ENCODE data around the gene CTNNBIP1. TPM values are rescaled to one million over a fixed set of nuclear protein-coding genes. Genes with fewer than 3 reads are reported as not detected.

Gene CTNNBIP1
- polyA plus RNA-seq, 1 of the 3 experiments (the other 2 are of a cell fraction): 57.6 TPM

DNA sequence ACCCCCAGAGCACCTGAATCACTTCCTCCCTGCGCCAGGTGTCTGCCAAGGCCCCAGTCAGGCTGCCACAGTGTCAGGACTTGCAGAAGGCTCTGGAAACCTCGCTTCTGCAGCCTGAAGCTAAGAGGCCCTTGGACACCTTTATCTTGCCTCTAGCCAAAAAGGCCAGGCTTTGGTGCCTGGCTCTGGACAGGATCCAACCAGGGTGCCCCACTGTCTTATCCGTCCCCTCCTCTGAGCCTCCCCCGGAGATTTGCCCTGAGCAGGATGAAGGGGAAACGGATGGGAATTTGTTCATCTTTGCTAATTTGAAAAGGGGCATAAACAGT, 73.5 kb downstream of the CTNNBIP1 start:
- Histone ChIP-seq H4K20me1 (ENCODE audit: insufficient read depth) (no peaks in the 10 kb centered on the region), H3K27ac (ENCODE audit: low read depth in 2 of 2, low read length in 1 of 2) (peak overlapping the region in 1 of 2 experiments; percentile 70; a peak in 1 of 4 replicates), H3K27me3 (ENCODE audit: insufficient read depth) (no peaks in the 10 kb centered on the region), H3K36me3 (replicated peaks in 1 of 2; ENCODE audit: control insufficient read depth in 1 of 2, insufficient read depth in 2 of 2, low read length in 1 of 2) (no peaks in the 10 kb centered on the region), H3K4me2 (no peak overlapping the region), H2AFZ (ENCODE audit: low read depth) (no peak overlapping the region), H3K9me2 (no peaks in the 10 kb centered on the region), H3K9ac (no peak overlapping the region), H3K4me1 (ENCODE audit: control insufficient read depth in 1 of 2, insufficient read depth in 2 of 2, low read depth in 1 of 2, low read length in 1 of 2) (peaks cover 0 to 20% of the 10 kb centered on the region in 2 experiments; a peak in 1 of 4 replicates), H3K79me2 (ENCODE audit: insufficient read depth) (no peaks in the 10 kb centered on the region), H3F3A (replicated peaks; ENCODE audit: insufficient read depth) (no peaks in the 10 kb centered on the region), H3K4me3 (ENCODE audit: low read depth in 2 of 2, low read length in 1 of 2) (no peak overlapping the region), H3K9me3 (no peaks in the 10 kb centered on the region)
- ChIA-PET POLR2A (no interaction called here), CTCF (interaction anchor here (1.2 to 2.2 kb wide), 4 partner anchors 10 to 210 kb away, joined by 3 to 7 read pairs (median 6); no protein-coding TSS in a partner anchor)
- TF ChIP-seq CHD2 (IDR thresholded peaks at IDR 0.05; ENCODE audit: low read length, partially characterized antibody): no peak
- TF ChIP-seq SIN3A (IDR thresholded peaks at IDR 0.05; ENCODE audit: borderline replicate concordance, low read depth, low read length): no peak
- no peak for TF ChIP-seq TEAD4 (IDR thresholded peaks at IDR 0.05; ENCODE audit: borderline replicate concordance, insufficient read depth)
- no peak for TF ChIP-seq RCOR1 (IDR thresholded peaks at IDR 0.05; ENCODE audit: low read length)
- no peak for TF ChIP-seq GABPA (IDR thresholded peaks at IDR 0.05; ENCODE audit: low read depth)
- no peak for TF ChIP-seq EZH2phosphoT487 (IDR thresholded peaks at IDR 0.05; ENCODE audit: borderline replicate concordance, low read depth)
- TF ChIP-seq, protein P1, sequence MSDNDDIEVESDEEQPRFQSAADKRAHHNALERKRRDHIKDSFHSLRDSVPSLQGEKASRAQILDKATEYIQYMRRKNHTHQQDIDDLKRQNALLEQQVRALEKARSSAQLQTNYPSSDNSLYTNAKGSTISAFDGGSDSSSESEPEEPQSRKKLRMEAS (IDR thresholded peaks at IDR 0.05; ENCODE audit: low read depth): no peak
- TF ChIP-seq, protein P2, sequence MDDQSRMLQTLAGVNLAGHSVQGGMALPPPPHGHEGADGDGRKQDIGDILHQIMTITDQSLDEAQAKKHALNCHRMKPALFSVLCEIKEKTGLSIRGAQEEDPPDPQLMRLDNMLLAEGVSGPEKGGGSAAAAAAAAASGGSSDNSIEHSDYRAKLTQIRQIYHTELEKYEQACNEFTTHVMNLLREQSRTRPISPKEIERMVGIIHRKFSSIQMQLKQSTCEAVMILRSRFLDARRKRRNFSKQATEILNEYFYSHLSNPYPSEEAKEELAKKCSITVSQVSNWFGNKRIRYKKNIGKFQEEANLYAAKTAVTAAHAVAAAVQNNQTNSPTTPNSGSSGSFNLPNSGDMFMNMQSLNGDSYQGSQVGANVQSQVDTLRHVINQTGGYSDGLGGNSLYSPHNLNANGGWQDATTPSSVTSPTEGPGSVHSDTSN (IDR thresholded peaks at IDR 0.05): no peak
- TF ChIP-seq FOXM1 (IDR thresholded peaks at IDR 0.05; ENCODE audit: low read depth): no peak
- TF ChIP-seq, protein P3, sequence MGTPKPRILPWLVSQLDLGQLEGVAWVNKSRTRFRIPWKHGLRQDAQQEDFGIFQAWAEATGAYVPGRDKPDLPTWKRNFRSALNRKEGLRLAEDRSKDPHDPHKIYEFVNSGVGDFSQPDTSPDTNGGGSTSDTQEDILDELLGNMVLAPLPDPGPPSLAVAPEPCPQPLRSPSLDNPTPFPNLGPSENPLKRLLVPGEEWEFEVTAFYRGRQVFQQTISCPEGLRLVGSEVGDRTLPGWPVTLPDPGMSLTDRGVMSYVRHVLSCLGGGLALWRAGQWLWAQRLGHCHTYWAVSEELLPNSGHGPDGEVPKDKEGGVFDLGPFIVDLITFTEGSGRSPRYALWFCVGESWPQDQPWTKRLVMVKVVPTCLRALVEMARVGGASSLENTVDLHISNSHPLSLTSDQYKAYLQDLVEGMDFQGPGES (IDR thresholded peaks at IDR 0.05; ENCODE audit: low read depth, low read length): no peak
- TF ChIP-seq MXI1 (IDR thresholded peaks at IDR 0.05; ENCODE audit: low read depth, low read length): no peak
- no peak for DNase-seq
- WGBS (ENCODE audit: low lambda C conversion rate): 95% methylated on average over 5 of the region's 5 CpGs

DNA sequence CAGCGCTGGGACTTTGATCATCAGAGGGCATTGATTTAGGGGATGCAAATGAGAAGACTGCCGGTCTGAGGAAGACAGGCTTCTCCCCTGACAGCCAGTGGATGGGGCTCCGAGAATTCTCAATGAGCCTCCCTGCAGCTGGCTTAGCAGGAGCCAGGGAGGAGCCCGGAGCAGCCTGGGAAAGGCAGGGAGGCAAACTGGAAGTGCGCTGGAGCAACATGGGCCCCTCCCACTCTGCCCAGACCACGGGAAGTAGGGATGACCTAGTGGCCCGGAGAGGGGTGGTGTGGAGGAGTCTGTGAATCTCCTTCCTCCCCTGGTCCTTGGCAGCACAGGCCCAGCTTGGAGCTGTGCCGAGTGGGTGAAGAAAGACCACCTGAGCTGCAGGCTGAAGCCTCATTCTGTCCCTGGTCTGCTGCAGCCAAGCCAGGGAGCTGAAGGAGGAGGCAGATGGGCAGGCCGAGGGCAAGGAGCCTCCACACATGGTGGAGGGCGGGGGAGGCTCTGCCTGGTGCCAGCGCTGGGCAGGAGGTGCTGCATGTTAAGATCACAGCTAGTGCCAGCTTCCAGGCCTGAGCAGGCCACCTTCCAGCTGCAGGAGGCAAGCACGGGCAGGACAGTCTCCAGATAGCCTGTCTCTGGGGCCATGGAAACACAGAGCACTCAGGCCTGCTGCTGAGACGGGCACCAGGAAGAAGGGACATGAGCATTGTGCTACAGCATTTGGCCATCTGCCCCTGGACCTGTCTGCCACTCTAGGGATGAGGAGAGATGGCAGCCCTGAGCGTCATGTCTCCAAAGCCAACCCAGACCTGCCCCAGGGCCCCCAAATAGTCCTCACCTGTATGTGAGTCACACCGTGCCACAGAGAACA, 74.1 kb downstream of the CTNNBIP1 start:
- no peaks in the 10 kb centered on the region for H3K79me2 ChIP-seq (ENCODE audit: insufficient read depth)
- H3K27ac ChIP-seq (ENCODE audit: low read depth in 2 of 2, low read length in 1 of 2): peak overlapping the region in 1 of 2 experiments; percentile 70; a peak in 1 of 4 replicates
- DNase-seq: peak; percentile 54
- H3K4me1 ChIP-seq (ENCODE audit: control insufficient read depth in 1 of 2, insufficient read depth in 2 of 2, low read depth in 1 of 2, low read length in 1 of 2): peaks cover 0 to 20% of the 10 kb centered on the region in 2 experiments; a peak in 1 of 4 replicates
- no peak overlapping the region for H2AFZ ChIP-seq (ENCODE audit: low read depth)
- H3K36me3 ChIP-seq (replicated peaks in 1 of 2; ENCODE audit: control insufficient read depth in 1 of 2, insufficient read depth in 2 of 2, low read length in 1 of 2): no peaks in the 10 kb centered on the region
- no peaks in the 10 kb centered on the region for H3F3A ChIP-seq (replicated peaks; ENCODE audit: insufficient read depth)
- ChIA-PET POLR2A (no interaction called here), CTCF (interaction anchor here (0.8 to 2.2 kb wide), 6 partner anchors 10 to 210 kb away, joined by 3 to 7 read pairs (median 4); partner anchors contain the start of genes LZIC and NMNAT1)
- no peak overlapping the region for H3K9ac ChIP-seq
- WGBS (ENCODE audit: low lambda C conversion rate): 67% methylated on average over 8 of the region's 15 CpGs
- H3K9me2 ChIP-seq: no peaks in the 10 kb centered on the region
- H3K4me2 ChIP-seq: no peak overlapping the region
- no peaks in the 10 kb centered on the region for H4K20me1 ChIP-seq (ENCODE audit: insufficient read depth)
- H3K4me3 ChIP-seq (ENCODE audit: low read depth in 2 of 2, low read length in 1 of 2): no peak overlapping the region
- H3K9me3 ChIP-seq: no peaks in the 10 kb centered on the region
- no peaks in the 10 kb centered on the region for H3K27me3 ChIP-seq (ENCODE audit: insufficient read depth)
- TF ChIP-seq, protein P4, sequence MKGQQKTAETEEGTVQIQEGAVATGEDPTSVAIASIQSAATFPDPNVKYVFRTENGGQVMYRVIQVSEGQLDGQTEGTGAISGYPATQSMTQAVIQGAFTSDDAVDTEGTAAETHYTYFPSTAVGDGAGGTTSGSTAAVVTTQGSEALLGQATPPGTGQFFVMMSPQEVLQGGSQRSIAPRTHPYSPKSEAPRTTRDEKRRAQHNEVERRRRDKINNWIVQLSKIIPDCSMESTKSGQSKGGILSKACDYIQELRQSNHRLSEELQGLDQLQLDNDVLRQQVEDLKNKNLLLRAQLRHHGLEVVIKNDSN (IDR thresholded peaks at IDR 0.05; ENCODE audit: borderline replicate concordance, low read depth): no peak
- TF ChIP-seq SIN3A (IDR thresholded peaks at IDR 0.05; ENCODE audit: borderline replicate concordance, low read depth, low read length) (no peak), GATA2 (CRISPR knock-in tag; IDR thresholded peaks at IDR 0.05) (no peak)
- TF ChIP-seq, protein P5, sequence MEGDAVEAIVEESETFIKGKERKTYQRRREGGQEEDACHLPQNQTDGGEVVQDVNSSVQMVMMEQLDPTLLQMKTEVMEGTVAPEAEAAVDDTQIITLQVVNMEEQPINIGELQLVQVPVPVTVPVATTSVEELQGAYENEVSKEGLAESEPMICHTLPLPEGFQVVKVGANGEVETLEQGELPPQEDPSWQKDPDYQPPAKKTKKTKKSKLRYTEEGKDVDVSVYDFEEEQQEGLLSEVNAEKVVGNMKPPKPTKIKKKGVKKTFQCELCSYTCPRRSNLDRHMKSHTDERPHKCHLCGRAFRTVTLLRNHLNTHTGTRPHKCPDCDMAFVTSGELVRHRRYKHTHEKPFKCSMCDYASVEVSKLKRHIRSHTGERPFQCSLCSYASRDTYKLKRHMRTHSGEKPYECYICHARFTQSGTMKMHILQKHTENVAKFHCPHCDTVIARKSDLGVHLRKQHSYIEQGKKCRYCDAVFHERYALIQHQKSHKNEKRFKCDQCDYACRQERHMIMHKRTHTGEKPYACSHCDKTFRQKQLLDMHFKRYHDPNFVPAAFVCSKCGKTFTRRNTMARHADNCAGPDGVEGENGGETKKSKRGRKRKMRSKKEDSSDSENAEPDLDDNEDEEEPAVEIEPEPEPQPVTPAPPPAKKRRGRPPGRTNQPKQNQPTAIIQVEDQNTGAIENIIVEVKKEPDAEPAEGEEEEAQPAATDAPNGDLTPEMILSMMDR (IDR thresholded peaks at IDR 0.05): no peak

Measured in SK-N-SH (cell line).